Measurements from ENCODE around the gene C1QTNF6.

DNA sequence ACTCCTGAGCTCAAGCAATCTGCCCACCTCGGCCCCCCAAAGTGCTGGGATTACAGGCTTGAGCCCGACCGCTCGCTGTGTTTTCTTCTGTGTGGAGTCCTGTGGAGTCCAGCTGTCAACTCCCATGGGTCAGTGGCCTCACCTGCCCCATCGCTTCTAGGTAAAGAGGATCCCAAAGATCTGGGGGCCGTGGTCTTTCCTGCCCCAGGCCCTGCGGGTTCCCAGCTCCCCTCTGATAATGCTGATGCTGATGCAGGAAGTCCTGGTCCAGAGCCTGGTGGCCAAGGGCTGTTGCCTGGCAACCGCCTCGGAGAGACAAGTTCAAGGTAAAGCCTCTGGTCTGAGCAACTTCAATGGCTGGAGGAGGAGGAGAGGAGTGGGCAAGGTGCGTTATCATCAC is 14.7 kb upstream of the C1QTNF6 start:
- TF ChIP-seq FOXP2 (optimal IDR thresholded peaks at IDR 0.05; ENCODE audit: borderline replicate concordance, extremely low read depth, extremely low read length, insufficient read depth) (no peak), POLR2AphosphoS5 (IDR thresholded peaks at IDR 0.05; ENCODE audit: low read depth, low read length) (no peak), TAF1 (IDR thresholded peaks at IDR 0.05; ENCODE audit: borderline replicate concordance, insufficient read depth, low read length) (no peak)
- TF ChIP-seq, protein P1, sequence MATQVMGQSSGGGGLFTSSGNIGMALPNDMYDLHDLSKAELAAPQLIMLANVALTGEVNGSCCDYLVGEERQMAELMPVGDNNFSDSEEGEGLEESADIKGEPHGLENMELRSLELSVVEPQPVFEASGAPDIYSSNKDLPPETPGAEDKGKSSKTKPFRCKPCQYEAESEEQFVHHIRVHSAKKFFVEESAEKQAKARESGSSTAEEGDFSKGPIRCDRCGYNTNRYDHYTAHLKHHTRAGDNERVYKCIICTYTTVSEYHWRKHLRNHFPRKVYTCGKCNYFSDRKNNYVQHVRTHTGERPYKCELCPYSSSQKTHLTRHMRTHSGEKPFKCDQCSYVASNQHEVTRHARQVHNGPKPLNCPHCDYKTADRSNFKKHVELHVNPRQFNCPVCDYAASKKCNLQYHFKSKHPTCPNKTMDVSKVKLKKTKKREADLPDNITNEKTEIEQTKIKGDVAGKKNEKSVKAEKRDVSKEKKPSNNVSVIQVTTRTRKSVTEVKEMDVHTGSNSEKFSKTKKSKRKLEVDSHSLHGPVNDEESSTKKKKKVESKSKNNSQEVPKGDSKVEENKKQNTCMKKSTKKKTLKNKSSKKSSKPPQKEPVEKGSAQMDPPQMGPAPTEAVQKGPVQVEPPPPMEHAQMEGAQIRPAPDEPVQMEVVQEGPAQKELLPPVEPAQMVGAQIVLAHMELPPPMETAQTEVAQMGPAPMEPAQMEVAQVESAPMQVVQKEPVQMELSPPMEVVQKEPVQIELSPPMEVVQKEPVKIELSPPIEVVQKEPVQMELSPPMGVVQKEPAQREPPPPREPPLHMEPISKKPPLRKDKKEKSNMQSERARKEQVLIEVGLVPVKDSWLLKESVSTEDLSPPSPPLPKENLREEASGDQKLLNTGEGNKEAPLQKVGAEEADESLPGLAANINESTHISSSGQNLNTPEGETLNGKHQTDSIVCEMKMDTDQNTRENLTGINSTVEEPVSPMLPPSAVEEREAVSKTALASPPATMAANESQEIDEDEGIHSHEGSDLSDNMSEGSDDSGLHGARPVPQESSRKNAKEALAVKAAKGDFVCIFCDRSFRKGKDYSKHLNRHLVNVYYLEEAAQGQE (IDR thresholded peaks at IDR 0.05; ENCODE audit: insufficient read depth in 1 of 2, low read depth in 2 of 2, low read length in 2 of 2) = no peak

Measured in PFSK-1 (cell line).